Fibroblast of skin of back (primary cell): Measurements from ENCODE around the gene RPS6KA2.

Experiments
- DNase-seq: peaks from one replicate; pipeline ENCODE4 v3.0.0-alpha.2; 2013

The RPS6KA2 gene

GRCh38 chr6:166478782-166479592 is 148.1 kb downstream of the RPS6KA2 start:
- no peak for DNase-seq

- DNase-seq, result no peak
Observed at GRCh38 chr6:166477647-166478365, 149.2 kb downstream of the RPS6KA2 start.

DNA sequence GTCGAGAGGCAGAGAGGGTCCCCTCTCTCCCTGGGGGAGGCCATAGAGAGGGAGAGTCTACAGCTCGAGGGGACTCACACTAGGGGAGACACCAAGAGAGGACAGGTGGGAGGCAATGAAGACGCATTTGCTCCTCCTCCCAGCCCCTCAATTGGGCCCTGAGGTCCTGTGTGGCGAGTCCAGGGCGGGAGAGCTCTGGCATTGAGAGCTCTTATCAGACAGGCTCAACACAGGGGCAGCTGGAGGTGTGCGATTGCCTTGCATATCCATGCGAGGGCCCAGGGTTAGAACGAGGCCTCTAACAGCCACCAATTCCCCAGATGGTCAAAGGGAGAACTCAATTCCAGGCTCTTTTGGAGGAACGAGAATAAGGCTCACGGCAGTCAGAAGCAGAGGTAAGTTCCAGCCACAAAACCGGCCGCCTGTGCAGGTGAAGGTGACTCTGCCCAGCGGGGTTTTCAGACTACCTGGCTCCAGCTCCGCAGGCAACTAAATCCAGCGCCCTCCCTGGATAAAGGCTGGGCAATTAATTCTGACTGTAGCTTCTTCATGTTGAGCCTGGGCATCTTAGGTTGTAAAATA is 150.3 kb downstream of the RPS6KA2 start:
- DNase-seq, result no peak

- no peak for DNase-seq
Observed at GRCh38 chr6:166476061-166476591, 150.9 kb downstream of the RPS6KA2 start.

DNA sequence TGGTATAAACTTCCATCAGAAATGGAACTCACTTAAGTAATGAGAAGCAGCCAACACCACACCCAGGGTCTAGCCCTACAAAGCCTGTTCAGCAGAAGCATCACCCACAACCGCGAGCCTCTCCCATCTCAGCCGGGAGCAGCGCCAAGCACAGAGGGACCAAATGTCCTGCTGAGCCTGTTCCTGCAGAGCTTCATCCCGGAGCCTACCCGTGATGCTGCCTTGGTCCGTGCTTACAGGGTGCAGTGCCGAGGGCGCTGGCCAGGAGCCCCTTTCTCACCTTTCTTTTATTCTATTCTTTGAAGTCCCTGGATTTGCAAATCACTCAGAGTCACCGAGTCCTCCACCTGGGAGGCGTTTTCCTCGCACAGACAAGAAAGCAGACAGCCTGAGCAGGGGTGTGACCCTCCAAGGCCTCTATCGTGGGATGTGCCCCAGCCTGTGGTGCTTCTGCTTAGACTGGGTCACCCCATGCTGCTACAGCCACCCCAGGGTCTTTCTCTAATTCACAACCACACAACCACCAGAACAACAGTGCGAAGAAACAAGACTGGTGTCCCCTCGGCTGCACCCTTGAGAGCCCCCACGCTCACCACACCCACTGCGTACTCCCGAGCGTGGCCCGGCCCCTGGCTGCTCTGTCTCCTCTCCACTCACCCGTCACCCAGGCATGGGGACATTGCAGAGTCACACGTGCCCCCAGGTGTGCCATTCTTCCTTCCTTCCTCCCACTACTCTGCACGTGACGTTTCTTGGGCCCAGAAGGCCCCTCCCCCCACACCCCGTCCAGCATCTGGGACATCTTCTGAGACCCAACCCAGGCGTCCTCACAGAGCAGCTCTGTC is 152.1 kb downstream of the RPS6KA2 start:
- DNase-seq, result peak; percentile 25

GRCh38 chr6:166473886-166474571 is 153.0 kb downstream of the RPS6KA2 start:
- DNase-seq, result no peak

DNA sequence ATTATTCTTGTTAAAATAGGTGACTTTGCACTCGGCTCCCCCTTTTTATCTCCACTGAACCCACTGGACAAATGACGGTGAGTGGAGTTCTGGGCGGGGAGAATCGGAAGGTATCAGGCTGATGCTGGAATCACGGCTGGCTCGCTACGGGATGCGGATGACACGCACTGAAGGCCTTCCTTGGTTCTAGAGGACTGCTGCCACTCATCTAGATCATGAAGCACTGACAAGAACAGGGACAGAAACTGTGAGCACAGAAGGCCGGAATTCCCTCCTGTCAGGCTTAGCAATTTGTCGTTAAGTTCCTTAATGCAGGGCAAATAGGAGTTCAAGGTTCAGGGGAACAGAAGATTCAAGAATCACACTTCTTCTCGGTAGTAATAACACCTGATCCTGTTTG is 154.4 kb downstream of the RPS6KA2 start:
- DNase-seq, result no peak

DNA sequence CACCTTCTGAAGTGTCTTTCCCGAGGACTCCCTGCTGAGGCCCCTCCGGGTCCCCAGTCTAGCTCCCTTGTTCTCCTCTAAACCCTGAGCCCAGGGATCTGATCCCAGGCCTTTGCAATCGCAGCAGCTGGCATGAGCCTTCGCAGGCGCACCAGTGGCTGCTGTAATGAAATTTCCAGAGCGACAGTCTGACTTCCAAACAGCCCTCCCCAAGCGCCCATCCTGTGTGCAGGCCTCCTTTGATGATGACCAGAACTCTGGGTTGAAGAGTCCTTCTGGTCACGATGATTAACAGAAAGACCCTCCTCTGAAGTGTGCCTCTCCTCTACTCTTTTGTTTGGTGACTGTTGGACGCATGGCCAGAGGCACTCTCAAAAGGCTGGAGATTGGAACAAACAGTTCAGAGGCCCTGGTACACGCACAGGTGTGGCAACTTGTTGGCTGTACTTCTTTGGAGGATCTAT is 155.2 kb downstream of the RPS6KA2 start:
- DNase-seq, result no peak

GRCh38 chr6:166470863-166471410 is 156.1 kb downstream of the RPS6KA2 start:
- no peak for DNase-seq

DNA sequence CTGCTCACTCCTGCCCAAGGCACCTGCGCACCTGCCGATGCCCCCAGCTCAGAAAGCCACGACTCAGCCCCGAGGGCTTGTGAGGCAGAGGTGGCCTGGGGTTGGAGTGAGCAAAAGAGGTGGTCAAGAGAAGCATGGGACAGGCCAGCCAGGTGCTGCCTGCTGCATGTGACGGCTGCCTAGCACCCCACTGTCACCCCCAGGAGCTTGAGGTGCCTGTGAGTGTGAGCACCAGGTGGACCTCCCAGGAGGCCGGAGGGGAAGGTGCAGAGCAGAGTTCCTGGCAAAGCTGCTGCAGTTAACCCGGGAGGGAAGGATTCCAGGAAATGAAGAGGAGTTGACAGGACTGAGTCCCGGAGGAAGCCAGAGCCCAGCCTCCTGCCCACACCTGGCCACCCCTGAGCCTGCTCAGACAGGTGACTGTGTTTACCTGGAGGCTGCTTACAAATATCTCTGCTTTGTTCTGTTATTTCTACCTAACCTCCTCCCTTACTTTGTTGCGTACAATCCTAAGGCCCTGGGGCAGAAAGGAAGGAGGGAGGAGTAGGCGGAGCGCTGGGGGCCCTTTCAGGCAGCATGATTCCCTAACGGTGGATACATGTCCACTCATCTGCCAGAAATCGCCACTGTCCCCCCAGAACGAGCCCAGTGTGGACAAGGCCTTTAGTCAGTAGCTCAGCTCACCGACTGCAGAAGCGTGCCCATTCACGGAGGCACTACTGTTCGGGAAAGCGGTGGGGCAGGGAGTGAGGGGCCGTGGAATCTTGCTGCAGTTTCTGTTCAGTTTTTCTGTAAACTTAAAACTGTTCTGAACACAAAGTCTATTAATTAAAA is 156.8 kb downstream of the RPS6KA2 start:
- no peak for DNase-seq

GRCh38 chr6:166469426-166469961 is 157.6 kb downstream of the RPS6KA2 start:
- no peak for DNase-seq

GRCh38 chr6:166467436-166468000 is 159.5 kb downstream of the RPS6KA2 start:
- DNase-seq, result no peak

DNA sequence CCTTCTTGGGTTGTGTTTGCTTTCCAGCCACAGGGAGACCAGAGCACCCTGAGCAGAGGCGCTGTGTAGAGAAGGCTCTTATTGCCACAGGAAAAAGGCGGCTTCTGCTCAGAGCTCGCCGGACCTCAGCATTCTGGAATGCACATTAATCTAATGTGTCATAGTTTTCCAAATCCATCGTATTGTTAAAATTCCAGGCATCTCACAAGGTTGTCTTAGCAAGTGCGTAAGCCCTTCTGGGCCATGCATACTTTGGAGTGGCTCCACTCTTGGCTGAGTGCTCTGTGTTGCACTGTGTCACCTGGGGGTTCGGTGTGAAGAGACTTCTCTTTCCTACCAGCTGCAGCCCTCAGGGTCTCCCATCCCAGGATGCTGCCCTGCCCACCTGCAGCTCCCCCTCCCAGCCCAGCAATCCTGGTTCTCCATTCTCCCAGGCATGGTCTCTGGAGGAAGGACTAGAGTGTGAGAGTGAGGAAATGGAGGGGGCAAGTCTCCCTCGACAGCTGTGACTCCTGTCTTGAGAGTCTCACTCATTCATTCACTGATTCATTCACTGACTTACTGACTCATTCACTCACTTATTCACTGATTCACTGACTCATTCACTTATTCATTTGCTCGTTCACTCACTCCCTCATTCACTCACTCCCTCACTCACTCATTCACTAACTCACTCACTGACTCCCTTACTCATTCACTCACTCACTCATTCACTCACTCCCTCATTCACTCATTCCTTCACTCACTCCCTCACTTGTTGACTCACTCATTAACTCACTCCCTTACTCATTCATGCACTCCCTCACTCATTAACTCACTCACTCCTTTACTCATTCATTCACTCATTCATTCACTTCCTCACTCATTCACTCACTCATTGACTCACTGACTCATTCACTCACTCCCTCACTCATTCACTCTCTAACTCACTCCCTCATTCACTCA is 160.6 kb downstream of the RPS6KA2 start:
- DNase-seq, result peak; percentile 94

GRCh38 chr6:166465671-166466087 is 161.4 kb downstream of the RPS6KA2 start:
- peak; percentile 45 for DNase-seq

- DNase-seq, result no peak
Observed at GRCh38 chr6:166465003-166465399, 162.1 kb downstream of the RPS6KA2 start.

GRCh38 chr6:166464068-166465002 is 162.7 kb downstream of the RPS6KA2 start:
- DNase-seq, result no peak

GRCh38 chr6:166463359-166464067 is 163.5 kb downstream of the RPS6KA2 start:
- DNase-seq, result no peak
